ENCODE data around the gene ADGRD1. TPM values are rescaled to one million over a fixed set of nuclear protein-coding genes. Genes with fewer than 3 reads are reported as not detected.

Gene ADGRD1
- polyA plus RNA-seq, 3 donors, result 4.7 to 17.9 (median 4.9) TPM

DNA sequence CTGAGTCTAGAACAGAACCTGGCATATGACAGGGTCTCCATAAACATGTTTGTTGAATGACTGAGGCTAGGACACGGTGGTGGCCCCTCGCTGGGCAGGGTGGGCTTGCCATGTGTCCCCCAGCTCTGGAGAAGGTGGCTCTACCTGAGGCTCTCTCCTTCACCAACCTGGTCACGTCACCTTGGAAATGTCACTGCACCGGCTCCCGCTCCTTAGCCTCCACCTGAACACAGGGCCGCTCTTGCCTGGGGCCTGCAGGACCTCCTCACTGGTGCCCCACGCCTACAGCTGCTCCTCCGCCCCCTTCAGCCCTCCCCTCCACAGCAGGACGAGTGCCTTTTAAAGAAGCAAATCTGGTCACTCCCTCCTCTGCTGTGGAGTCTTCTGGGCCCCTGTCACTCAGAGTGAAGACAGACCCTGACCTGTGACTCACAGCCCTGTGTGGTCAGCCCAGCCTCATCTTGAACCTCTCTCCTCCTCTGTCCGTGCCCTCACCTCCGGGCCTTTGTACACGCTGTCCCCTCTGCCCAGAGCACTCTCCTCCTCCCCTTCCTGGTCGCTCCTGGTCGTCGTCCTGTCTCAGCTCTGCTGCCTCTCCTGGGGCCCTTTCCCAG is 81.0 kb downstream of the ADGRD1 start:
- H3K4me2 ChIP-seq (replicated peaks; ENCODE audit: extremely low read depth, low read length, poor library complexity, severe bottlenecking), result no peak overlapping the region
- Mint-ChIP-seq H3K27ac (peak overlapping the region in 1 of 7 donors; percentile 2), H3K4me3 (no peak overlapping the region), H3K4me1 (no peaks in the 10 kb centered on the region), H3K36me3 (peaks cover 17 to 20% of the 10 kb centered on the region in 2 donors), H3K9me3 (peaks cover 3 to 18% (median 12%) of the 10 kb centered on the region in 7 donors), H3K27me3 (ENCODE audit: low read depth in 3 of 3) (peaks cover 6 to 19% (median 7%) of the 10 kb centered on the region in 3 donors)
- TF ChIP-seq, protein P1, sequence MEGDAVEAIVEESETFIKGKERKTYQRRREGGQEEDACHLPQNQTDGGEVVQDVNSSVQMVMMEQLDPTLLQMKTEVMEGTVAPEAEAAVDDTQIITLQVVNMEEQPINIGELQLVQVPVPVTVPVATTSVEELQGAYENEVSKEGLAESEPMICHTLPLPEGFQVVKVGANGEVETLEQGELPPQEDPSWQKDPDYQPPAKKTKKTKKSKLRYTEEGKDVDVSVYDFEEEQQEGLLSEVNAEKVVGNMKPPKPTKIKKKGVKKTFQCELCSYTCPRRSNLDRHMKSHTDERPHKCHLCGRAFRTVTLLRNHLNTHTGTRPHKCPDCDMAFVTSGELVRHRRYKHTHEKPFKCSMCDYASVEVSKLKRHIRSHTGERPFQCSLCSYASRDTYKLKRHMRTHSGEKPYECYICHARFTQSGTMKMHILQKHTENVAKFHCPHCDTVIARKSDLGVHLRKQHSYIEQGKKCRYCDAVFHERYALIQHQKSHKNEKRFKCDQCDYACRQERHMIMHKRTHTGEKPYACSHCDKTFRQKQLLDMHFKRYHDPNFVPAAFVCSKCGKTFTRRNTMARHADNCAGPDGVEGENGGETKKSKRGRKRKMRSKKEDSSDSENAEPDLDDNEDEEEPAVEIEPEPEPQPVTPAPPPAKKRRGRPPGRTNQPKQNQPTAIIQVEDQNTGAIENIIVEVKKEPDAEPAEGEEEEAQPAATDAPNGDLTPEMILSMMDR (IDR thresholded peaks at IDR 0.05), result no peak
- H3K9ac ChIP-seq (ENCODE audit: insufficient read depth, low read length, poor library complexity, severe bottlenecking), result no peak overlapping the region
- no peaks in the 10 kb centered on the region for H3K27me3 ChIP-seq (ENCODE audit: control insufficient read depth in 2 of 2, insufficient read depth in 2 of 2, low read length in 2 of 2)
- H3K4me1 ChIP-seq (ENCODE audit: control insufficient read depth in 1 of 2, insufficient read depth in 2 of 2, low read length in 2 of 2), result no peaks in the 10 kb centered on the region
- H3K36me3 ChIP-seq (replicated peaks in 1 of 2; ENCODE audit: control insufficient read depth in 1 of 2, insufficient read depth in 2 of 2, low read length in 2 of 2), result peaks cover 0 to 5% of the 10 kb centered on the region in 2 donors
- DNase-seq, result no peak
- H3K9me3 ChIP-seq (replicated peaks in 1 of 2; ENCODE audit: control insufficient read depth in 1 of 2, insufficient read depth in 1 of 2, low read length in 2 of 2), result peaks cover 0 to 3% of the 10 kb centered on the region in 2 donors
- H3K27ac ChIP-seq (ENCODE audit: low read depth in 1 of 2, low read length in 2 of 2), result no peak overlapping the region
- 81% methylated on average over 15 of the region's 15 CpGs for WGBS (ENCODE audit: insufficient coverage)
- intact Hi-C loops (cut with micrococcal nuclease), result no loop called here
- no peaks in the 10 kb centered on the region for H3K79me2 ChIP-seq (ENCODE audit: insufficient read depth, low read length)
- H2AFZ ChIP-seq (ENCODE audit: insufficient read depth, low read depth, low read length, poor library complexity, severe bottlenecking), result no peak overlapping the region
- peaks cover 16% of the 10 kb centered on the region for H4K20me1 ChIP-seq (ENCODE audit: insufficient read depth, low read length)
- no peak overlapping the region for H3K4me3 ChIP-seq (replicated peaks in 1 of 3; ENCODE audit: low read depth in 2 of 3, low read length in 3 of 3)

DNA sequence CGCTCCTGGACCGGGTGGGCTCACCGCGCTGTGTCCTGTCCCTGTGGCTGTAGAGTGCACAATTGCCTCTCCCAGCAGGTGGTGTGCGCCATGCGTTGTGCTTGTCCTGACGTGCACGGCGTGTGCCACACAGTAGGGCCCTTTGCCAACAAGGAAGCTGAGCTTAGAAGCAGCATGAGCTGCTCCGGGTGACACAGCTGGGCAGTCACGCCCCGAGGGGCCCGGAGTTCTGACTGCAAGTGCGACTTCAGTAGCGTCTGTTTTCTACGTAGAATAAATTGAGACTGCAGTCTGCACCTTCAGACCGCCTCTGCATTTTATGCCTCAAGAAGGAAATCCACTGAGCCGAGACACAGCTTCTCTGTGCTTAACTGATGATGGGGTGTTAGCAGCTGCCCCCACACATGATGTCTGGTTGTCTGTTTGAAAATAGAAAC is 81.6 kb downstream of the ADGRD1 start:
- peaks cover 6 to 19% (median 7%) of the 10 kb centered on the region in 3 donors for H3K27me3 Mint-ChIP-seq (ENCODE audit: low read depth in 3 of 3)
- intact Hi-C loops (cut with micrococcal nuclease), result no loop called here
- no peak overlapping the region for H3K9ac ChIP-seq (ENCODE audit: insufficient read depth, low read length, poor library complexity, severe bottlenecking)
- H3K27ac Mint-ChIP-seq, result no peak overlapping the region
- no peaks in the 10 kb centered on the region for H3K79me2 ChIP-seq (ENCODE audit: insufficient read depth, low read length)
- H3K36me3 Mint-ChIP-seq, result peaks cover 17 to 20% of the 10 kb centered on the region in 2 donors
- no peaks in the 10 kb centered on the region for H3K4me1 ChIP-seq (ENCODE audit: control insufficient read depth in 1 of 2, insufficient read depth in 2 of 2, low read length in 2 of 2)
- H3K27me3 ChIP-seq (ENCODE audit: control insufficient read depth in 2 of 2, insufficient read depth in 2 of 2, low read length in 2 of 2), result no peaks in the 10 kb centered on the region
- 96% methylated on average over 18 of the region's 18 CpGs for WGBS (ENCODE audit: insufficient coverage)
- TF ChIP-seq, protein P1 (IDR thresholded peaks at IDR 0.05), result no peak
- no peak overlapping the region for H3K4me2 ChIP-seq (replicated peaks; ENCODE audit: extremely low read depth, low read length, poor library complexity, severe bottlenecking)
- peaks cover 3 to 18% (median 12%) of the 10 kb centered on the region in 7 donors for H3K9me3 Mint-ChIP-seq
- H3K27ac ChIP-seq (ENCODE audit: low read depth in 1 of 2, low read length in 2 of 2), result no peak overlapping the region
- H3K4me3 Mint-ChIP-seq, result no peak overlapping the region
- H3K9me3 ChIP-seq (replicated peaks in 1 of 2; ENCODE audit: control insufficient read depth in 1 of 2, insufficient read depth in 1 of 2, low read length in 2 of 2), result peaks cover 0 to 3% of the 10 kb centered on the region in 2 donors
- DNase-seq, result no peak
- H3K4me3 ChIP-seq (replicated peaks in 1 of 3; ENCODE audit: low read depth in 2 of 3, low read length in 3 of 3), result no peak overlapping the region
- H4K20me1 ChIP-seq (ENCODE audit: insufficient read depth, low read length), result peaks cover 16% of the 10 kb centered on the region
- H3K36me3 ChIP-seq (replicated peaks in 1 of 2; ENCODE audit: control insufficient read depth in 1 of 2, insufficient read depth in 2 of 2, low read length in 2 of 2), result peaks cover 0 to 5% of the 10 kb centered on the region in 2 donors
- no peak overlapping the region for H2AFZ ChIP-seq (ENCODE audit: insufficient read depth, low read depth, low read length, poor library complexity, severe bottlenecking)
- H3K4me1 Mint-ChIP-seq, result no peaks in the 10 kb centered on the region
